ENCODE results near the gene CRABP1.

The CRABP1 gene

GRCh38 chr15:78389322-78389721 is 49.2 kb downstream of the CRABP1 start:
- TF ChIP-seq, protein P1, sequence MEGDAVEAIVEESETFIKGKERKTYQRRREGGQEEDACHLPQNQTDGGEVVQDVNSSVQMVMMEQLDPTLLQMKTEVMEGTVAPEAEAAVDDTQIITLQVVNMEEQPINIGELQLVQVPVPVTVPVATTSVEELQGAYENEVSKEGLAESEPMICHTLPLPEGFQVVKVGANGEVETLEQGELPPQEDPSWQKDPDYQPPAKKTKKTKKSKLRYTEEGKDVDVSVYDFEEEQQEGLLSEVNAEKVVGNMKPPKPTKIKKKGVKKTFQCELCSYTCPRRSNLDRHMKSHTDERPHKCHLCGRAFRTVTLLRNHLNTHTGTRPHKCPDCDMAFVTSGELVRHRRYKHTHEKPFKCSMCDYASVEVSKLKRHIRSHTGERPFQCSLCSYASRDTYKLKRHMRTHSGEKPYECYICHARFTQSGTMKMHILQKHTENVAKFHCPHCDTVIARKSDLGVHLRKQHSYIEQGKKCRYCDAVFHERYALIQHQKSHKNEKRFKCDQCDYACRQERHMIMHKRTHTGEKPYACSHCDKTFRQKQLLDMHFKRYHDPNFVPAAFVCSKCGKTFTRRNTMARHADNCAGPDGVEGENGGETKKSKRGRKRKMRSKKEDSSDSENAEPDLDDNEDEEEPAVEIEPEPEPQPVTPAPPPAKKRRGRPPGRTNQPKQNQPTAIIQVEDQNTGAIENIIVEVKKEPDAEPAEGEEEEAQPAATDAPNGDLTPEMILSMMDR (IDR thresholded peaks at IDR 0.05; ENCODE audit: low read length) = no peak
- TF ChIP-seq EZH2phosphoT487 (IDR thresholded peaks at IDR 0.05; ENCODE audit: low read length) = no peak
- TF ChIP-seq EZH2 (optimal IDR thresholded peaks at IDR 0.05; ENCODE audit: low read depth, low read length) = no peak
- Histone ChIP-seq H3K4me3 (ENCODE audit: low read length) (no peak overlapping the region), H3F3A (ENCODE audit: insufficient read depth, low read length) (no peaks in the 10 kb centered on the region), H3K9me3 (replicated peaks; ENCODE audit: insufficient read depth, low read length) (no peaks in the 10 kb centered on the region), H3K27me3 (replicated peaks; ENCODE audit: insufficient read depth, low read length) (0 out of 2 replicates have a peak, but pooled peaks cover 5% of the 10 kb centered on the region), H3K9me2 (replicated peaks; ENCODE audit: insufficient read depth, low read length) (no peaks in the 10 kb centered on the region), H4K20me1 (ENCODE audit: insufficient read depth, low read length) (no peaks in the 10 kb centered on the region), H3K4me1 (ENCODE audit: low read length) (no peaks in the 10 kb centered on the region), H2AFZ (ENCODE audit: low read length) (no peak overlapping the region), H3K4me2 (ENCODE audit: low read depth, low read length) (no peak overlapping the region), H3K9ac (ENCODE audit: low read length) (no peak overlapping the region), H3K36me3 (replicated peaks; ENCODE audit: insufficient read depth, low read length) (no peaks in the 10 kb centered on the region), H3K27ac (ENCODE audit: low read length) (no peak overlapping the region), H3K79me2 (ENCODE audit: low read length) (no peaks in the 10 kb centered on the region)
- DNase-seq = no peak

- no peaks in the 10 kb centered on the region for H3K36me3 ChIP-seq (replicated peaks; ENCODE audit: insufficient read depth, low read length)
- no peaks in the 10 kb centered on the region for H3K4me1 ChIP-seq (ENCODE audit: low read length)
- no peak for DNase-seq
- no peak overlapping the region for H3K4me3 ChIP-seq (ENCODE audit: low read length)
- H3K9ac ChIP-seq (ENCODE audit: low read length) = no peak overlapping the region
- no peaks in the 10 kb centered on the region for H3K9me2 ChIP-seq (replicated peaks; ENCODE audit: insufficient read depth, low read length)
- H3K9me3 ChIP-seq (replicated peaks; ENCODE audit: insufficient read depth, low read length) = no peaks in the 10 kb centered on the region
- no peaks in the 10 kb centered on the region for H3F3A ChIP-seq (ENCODE audit: insufficient read depth, low read length)
- no peaks in the 10 kb centered on the region for H4K20me1 ChIP-seq (ENCODE audit: insufficient read depth, low read length)
- no peaks in the 10 kb centered on the region for H3K79me2 ChIP-seq (ENCODE audit: low read length)
- H3K27ac ChIP-seq (ENCODE audit: low read length) = no peak overlapping the region
- TF ChIP-seq EZH2phosphoT487 (IDR thresholded peaks at IDR 0.05; ENCODE audit: low read length) (no peak), EZH2 (optimal IDR thresholded peaks at IDR 0.05; ENCODE audit: low read depth, low read length) (no peak)
- TF ChIP-seq, protein P1 (IDR thresholded peaks at IDR 0.05; ENCODE audit: low read length) = no peak
- no peak overlapping the region for H3K4me2 ChIP-seq (ENCODE audit: low read depth, low read length)
- no peak overlapping the region for H2AFZ ChIP-seq (ENCODE audit: low read length)
- H3K27me3 ChIP-seq (replicated peaks; ENCODE audit: insufficient read depth, low read length) = 0 out of 2 replicates have a peak, but pooled peaks cover 5% of the 10 kb centered on the region
These were observed 49.6 kb downstream of the CRABP1 start for GRCh38 chr15:78389738-78390137.

DNA sequence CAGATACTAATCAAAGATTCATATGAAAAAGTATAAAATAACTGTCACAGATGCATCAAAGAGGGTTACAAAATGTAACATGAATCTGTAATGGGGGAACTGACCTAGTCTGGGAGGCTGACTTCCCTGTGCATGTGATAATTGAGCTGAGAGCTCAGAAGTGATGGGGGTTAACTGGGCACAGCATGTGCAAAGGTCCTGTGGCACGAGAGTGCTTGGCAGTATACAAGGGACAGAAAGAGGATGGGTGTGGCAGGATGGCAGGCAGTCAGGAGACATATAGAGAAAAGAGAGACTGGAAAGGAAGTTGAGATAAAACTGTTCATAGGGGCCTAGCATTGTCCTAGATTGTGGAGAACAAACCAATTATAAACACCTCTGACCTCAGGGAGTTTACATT is 50.1 kb downstream of the CRABP1 start:
- Histone ChIP-seq H2AFZ (ENCODE audit: low read length) (no peak overlapping the region), H3K9me2 (replicated peaks; ENCODE audit: insufficient read depth, low read length) (no peaks in the 10 kb centered on the region), H3K27me3 (replicated peaks; ENCODE audit: insufficient read depth, low read length) (0 out of 2 replicates have a peak, but pooled peaks cover 5% of the 10 kb centered on the region), H3K4me3 (ENCODE audit: low read length) (no peak overlapping the region), H3K36me3 (replicated peaks; ENCODE audit: insufficient read depth, low read length) (no peaks in the 10 kb centered on the region), H3K9ac (ENCODE audit: low read length) (no peak overlapping the region), H3K9me3 (replicated peaks; ENCODE audit: insufficient read depth, low read length) (no peaks in the 10 kb centered on the region), H3K4me1 (ENCODE audit: low read length) (no peaks in the 10 kb centered on the region), H3K27ac (ENCODE audit: low read length) (no peak overlapping the region), H3K79me2 (ENCODE audit: low read length) (no peaks in the 10 kb centered on the region), H3K4me2 (ENCODE audit: low read depth, low read length) (no peak overlapping the region), H4K20me1 (ENCODE audit: insufficient read depth, low read length) (no peaks in the 10 kb centered on the region), H3F3A (ENCODE audit: insufficient read depth, low read length) (no peaks in the 10 kb centered on the region)
- TF ChIP-seq, protein P1 (IDR thresholded peaks at IDR 0.05; ENCODE audit: low read length) = no peak
- TF ChIP-seq EZH2 (optimal IDR thresholded peaks at IDR 0.05; ENCODE audit: low read depth, low read length) (no peak), EZH2phosphoT487 (IDR thresholded peaks at IDR 0.05; ENCODE audit: low read length) (no peak)
- DNase-seq = no peak
